HAP-1 (cell line): ENCODE measurements around the gene TAF8.

Source experiments
- DNase-seq, 2 experiments: peaks; one replicate each; pipeline ENCODE4 v3.0.0-alpha.2; 2016 to 2020; ENCODE audit warnings: low spot score in 2 of 2
- H3K27me3 ChIP-seq: fragments of 250-450 bp; sonication (Bioruptor Pico); 2 replicates; pipeline ENCODE4 v1.5.1; 2020; ENCODE audit warnings: low read depth, mild to moderate bottlenecking, moderate library complexity
- H3K36me3 ChIP-seq: fragments of 250-450 bp; sonication (Bioruptor Pico); replicated peaks from 2 replicates; pipeline ENCODE4 v1.5.1; 2020; ENCODE audit warnings: mild to moderate bottlenecking
- H3K4me1 ChIP-seq: fragments of 250-450 bp; sonication (Bioruptor Pico); 2 replicates; pipeline ENCODE4 v1.5.1; 2020; ENCODE audit warnings: mild to moderate bottlenecking
- H3K4me3 ChIP-seq: fragments of 250-450 bp; sonication (Bioruptor Pico); 2 replicates; pipeline ENCODE4 v1.5.1; 2020; ENCODE audit warnings: mild to moderate bottlenecking, moderate library complexity
- H3K9me3 ChIP-seq: fragments of 250-450 bp; sonication (Bioruptor Pico); 2 replicates; pipeline ENCODE4 v1.5.1; 2020; ENCODE audit warnings: mild to moderate bottlenecking, moderate library complexity
- in situ Hi-C: fragments of 300-500 bp; cut with MboI; formaldehyde crosslinking; loops from 3 replicates; pipeline ENCODE4 v1.14.3; 2020; ENCODE audit warnings: low sequenced_read_pairs, inconsistent platforms, mixed read lengths

The TAF8 gene

DNA sequence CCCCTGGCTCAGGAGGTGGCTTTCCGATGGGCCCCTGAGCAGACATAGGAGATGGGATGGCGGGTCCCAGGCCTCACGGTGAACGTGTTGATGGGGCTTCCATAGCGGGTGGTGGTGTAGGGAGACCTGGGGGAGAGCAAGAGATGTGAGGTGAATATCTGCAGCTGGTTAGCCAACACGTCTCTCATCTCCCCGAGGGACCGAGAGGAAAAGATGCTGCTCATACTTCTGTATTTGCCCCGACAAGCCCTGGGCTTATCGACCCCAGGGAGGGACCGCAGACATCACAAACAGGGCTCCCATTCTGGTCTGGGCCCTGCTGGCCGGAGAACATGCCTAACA lies 53.4 kb downstream of the TAF8 start:
- Histone ChIP-seq H3K4me1 (peaks cover 10% of the 10 kb centered on the region), H3K36me3 (no peaks in the 10 kb centered on the region; the same call in 1 of the 2 replicates), H3K4me3 (peak overlapping the region; percentile 35), H3K27me3 (no peaks in the 10 kb centered on the region), H3K9me3 (no peaks in the 10 kb centered on the region)
- in situ Hi-C loops = no loop called here
- DNase-seq = no peak

DNA sequence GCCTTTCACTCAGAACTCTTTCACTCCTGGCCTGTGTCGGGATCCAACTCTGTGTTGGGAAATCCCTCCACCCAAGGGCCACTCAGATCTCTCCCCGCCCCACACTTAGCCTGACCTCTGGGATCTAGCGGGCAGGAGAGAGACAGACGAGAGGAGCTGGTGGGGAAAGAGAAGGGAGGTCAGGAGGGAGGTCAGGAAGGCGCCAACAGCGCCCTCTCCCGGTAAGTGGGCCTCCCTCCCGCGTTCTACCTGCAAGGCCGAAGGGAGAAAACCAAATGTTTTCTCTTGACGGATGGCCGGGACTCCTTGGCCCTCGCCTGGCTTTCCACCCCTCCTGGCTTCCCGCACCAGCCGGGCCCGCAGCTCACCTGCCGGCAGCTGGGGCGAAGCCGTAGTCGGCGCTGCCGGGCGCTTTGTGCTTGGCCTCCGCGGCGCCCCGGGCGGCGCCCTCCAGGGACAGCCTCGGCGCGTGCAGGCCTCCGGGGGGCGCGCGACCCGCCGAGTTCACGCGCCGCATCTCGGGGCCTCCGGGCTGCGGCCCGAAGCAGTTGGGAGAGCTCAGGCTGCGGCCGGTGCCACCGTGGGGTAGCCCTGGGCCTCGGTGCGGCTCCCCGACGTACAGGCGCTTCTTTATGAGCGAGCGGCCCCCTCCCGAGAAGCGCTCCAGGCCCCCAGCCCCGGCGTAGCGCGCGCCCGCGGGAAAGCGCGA lies 53.9 kb downstream of the TAF8 start:
- Histone ChIP-seq H3K36me3 (no peaks in the 10 kb centered on the region; the same call in 1 of the 2 replicates), H3K9me3 (no peaks in the 10 kb centered on the region), H3K4me3 (peak overlapping the region; percentile 35), H3K27me3 (no peaks in the 10 kb centered on the region), H3K4me1 (peaks cover 10% of the 10 kb centered on the region)
- peak; percentile 83 to 90 for DNase-seq
- in situ Hi-C loops = no loop called here

DNA sequence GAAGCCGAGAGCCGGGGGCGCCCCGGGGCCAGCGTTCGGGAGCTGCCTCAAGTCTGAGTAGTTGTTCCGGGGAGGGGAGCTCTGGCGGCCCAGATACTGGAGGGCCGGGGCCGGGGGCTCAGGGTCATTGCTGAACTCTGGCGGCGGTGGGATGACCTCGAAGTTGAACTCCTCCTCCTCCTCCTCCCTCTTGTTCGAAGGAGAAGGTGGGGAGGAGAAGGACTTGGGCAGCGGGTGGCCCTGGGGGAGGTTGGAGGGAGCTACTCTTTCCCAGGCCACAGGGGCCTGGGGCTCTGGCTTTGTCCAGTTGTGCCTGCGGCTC lies 54.4 kb downstream of the TAF8 start:
- peaks cover 10% of the 10 kb centered on the region for H3K4me1 ChIP-seq
- H3K27me3 ChIP-seq = no peaks in the 10 kb centered on the region
- H3K9me3 ChIP-seq = no peaks in the 10 kb centered on the region
- in situ Hi-C loops = no loop called here
- no peaks in the 10 kb centered on the region; the same call in 1 of the 2 replicates for H3K36me3 ChIP-seq
- H3K4me3 ChIP-seq = peak overlapping the region; percentile 35
- no peak for DNase-seq

DNA sequence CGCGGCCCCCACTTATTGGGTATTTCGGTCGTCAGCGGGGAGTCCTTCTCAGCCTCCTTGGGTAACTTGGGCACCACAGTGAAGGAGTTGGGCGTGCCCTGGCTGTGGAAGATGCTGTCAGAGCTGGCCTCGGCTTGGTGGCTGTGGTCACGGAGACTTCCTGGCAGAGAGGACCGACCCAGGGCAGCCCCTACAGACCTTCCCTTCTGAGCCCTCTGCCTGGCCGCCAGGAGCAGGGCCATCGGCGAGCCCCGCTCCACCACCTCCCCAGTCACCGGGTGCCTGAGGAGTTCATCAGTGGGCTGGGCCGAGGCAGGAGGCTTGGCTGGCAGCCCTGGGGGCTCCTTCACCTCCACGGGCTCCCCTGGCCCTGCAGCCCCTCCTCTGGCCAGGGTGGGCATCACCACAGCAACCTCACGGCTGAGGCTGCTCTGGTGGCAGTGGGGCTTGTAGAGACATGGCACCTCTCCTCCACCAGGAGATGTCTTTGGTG lies 54.9 kb downstream of the TAF8 start:
- Histone ChIP-seq H3K4me3 (no peak overlapping the region; the same call in 1 of the 2 replicates), H3K4me1 (peaks cover 10% of the 10 kb centered on the region), H3K27me3 (no peaks in the 10 kb centered on the region), H3K36me3 (no peaks in the 10 kb centered on the region; the same call in 1 of the 2 replicates), H3K9me3 (no peaks in the 10 kb centered on the region)
- in situ Hi-C loops = no loop called here
- DNase-seq = no peak

DNA sequence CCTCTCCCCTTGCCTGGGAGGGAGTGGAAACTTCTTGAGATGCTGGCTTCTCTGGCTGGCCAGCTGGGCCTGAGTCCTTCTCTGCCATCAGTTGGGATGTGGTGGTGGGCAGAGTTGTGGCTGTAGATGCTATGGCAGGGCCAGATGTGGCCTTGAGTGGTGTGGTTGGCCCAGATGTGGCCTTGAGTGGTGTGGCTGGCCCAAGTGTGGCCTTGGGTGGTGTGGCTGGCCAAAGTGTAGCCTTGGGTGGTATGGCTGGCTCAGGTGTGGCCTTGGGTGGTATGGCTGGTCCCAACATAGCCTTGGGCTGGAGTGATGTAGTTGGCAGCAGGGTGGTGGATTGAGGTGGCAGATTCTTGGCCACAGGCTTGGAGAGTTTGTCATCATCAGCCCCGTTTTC lies 55.4 kb downstream of the TAF8 start:
- no peaks in the 10 kb centered on the region; the same call in 1 of the 2 replicates for H3K36me3 ChIP-seq
- in situ Hi-C loops = no loop called here
- H3K27me3 ChIP-seq = no peaks in the 10 kb centered on the region
- no peak overlapping the region for H3K4me3 ChIP-seq
- H3K4me1 ChIP-seq = peaks cover 10% of the 10 kb centered on the region
- H3K9me3 ChIP-seq = no peaks in the 10 kb centered on the region
- DNase-seq = no peak

DNA sequence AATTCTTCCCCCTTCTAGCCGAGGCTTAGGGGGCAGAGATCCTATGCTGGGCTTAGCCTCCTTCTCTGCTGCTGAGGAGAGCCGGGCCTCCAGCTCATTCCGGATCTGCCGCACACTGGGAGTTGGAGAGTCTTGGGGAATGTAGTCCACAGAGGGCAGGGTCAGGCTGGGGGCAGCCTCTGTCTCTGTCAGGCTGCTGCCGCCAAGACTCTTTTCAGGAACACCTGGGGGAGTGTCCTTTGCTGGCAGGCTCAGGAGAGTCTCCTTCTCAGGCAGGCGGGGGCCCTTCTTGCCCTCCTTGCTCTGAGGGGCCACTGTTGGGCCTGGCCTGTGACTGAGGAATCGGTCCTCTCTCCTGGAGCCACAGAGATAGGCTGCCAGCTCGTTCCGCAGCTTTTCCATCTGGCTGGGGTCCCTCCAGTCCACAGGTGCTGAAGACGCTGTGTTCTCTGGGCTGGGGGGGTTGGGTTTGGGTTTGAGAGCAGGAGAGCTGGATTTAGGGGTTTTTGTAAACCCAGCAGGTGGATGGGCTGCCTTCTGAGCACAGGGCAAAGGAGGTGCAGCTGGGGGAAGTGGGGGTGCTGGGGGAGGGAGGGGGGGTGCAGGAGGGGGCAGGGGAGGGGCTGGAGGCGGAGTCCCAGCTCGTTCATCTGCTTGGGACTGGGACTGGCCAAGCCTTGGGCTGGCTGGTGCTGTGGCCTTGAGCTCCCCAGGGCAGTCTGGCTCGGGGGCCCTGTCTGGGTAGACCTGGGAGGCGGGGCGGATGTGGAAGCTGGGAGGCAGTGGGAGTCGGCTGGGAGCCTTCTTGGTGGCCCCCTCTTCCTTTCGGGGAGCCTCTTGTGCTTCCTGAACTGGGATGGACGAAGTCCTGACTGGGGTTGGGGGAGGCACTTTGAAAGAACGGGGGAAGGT lies 56.0 kb downstream of the TAF8 start:
- H3K4me3 ChIP-seq = no peak overlapping the region
- DNase-seq = no peak
- no peaks in the 10 kb centered on the region; the same call in 1 of the 2 replicates for H3K36me3 ChIP-seq
- no peaks in the 10 kb centered on the region for H3K9me3 ChIP-seq
- in situ Hi-C loops = no loop called here
- no peaks in the 10 kb centered on the region for H3K27me3 ChIP-seq
- H3K4me1 ChIP-seq = peaks cover 10% of the 10 kb centered on the region

DNA sequence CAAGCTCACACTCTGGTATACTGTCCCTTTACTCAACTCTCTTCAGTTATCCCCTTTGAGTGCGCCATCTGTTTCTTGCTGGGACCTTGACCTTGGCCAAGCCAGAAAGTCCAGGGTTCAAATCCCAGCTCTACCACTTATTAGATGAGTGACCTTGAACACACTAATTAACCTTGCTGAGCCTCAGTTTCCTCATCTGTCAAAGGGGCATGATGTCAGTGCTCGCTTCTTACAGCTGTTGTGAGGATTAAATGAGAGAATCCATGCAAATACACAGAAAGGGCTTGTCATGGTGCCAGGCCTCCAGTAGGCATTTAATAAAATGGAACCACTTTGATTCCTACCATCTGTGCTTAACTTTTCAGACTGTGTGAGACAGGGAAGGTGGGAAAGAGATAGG lies 57.7 kb downstream of the TAF8 start:
- DNase-seq = no peak
- Histone ChIP-seq H3K27me3 (no peaks in the 10 kb centered on the region), H3K36me3 (no peaks in the 10 kb centered on the region; the same call in 1 of the 2 replicates), H3K4me3 (no peak overlapping the region), H3K4me1 (peaks cover 10% of the 10 kb centered on the region), H3K9me3 (no peaks in the 10 kb centered on the region)
- in situ Hi-C loops = no loop called here

DNA sequence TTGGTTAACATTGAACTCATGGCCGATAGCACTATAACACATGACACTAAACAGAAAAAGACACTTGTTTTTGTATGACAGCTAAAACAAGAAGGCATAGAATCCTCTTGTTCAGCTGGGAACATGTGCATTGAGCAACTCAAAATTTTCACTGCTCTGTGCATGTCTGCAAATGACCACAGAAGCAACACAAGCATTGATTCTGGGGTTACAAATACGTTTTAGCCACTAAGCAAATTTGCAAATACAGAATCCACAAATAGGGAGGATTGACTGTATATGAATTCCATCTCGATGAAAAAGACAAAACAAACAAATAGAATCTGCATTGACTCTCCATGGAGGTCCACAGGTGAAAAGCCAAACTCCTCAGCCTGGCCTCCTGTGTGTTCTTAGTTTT lies 60.4 kb downstream of the TAF8 start:
- no peak for DNase-seq
- Histone ChIP-seq H3K4me3 (no peak overlapping the region), H3K9me3 (no peaks in the 10 kb centered on the region), H3K27me3 (no peaks in the 10 kb centered on the region), H3K4me1 (no peaks in the 10 kb centered on the region), H3K36me3 (no peaks in the 10 kb centered on the region)
- in situ Hi-C loops = no loop called here

DNA sequence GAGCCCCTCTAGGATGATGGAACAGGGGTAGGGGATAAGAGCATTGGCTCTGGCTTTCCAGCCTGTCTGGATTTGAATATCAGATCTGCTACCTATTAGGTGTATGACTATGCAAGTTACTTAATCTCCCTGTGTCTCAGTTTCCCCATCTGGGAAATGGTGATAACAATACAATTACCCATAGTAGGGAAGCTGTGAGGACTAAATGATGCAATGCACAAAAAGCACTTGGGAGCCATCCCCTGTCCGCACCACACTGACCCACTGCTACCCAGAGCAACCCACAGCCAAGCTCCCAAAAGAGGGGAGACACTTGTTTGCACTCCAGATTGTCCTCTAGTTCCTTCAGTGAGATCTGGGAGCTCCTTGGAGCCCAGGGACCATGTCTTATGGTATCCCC lies 62.0 kb downstream of the TAF8 start:
- in situ Hi-C loops = no loop called here
- Histone ChIP-seq H3K9me3 (no peaks in the 10 kb centered on the region), H3K36me3 (no peaks in the 10 kb centered on the region), H3K4me1 (no peaks in the 10 kb centered on the region), H3K4me3 (no peak overlapping the region), H3K27me3 (no peaks in the 10 kb centered on the region)
- DNase-seq = no peak

DNA sequence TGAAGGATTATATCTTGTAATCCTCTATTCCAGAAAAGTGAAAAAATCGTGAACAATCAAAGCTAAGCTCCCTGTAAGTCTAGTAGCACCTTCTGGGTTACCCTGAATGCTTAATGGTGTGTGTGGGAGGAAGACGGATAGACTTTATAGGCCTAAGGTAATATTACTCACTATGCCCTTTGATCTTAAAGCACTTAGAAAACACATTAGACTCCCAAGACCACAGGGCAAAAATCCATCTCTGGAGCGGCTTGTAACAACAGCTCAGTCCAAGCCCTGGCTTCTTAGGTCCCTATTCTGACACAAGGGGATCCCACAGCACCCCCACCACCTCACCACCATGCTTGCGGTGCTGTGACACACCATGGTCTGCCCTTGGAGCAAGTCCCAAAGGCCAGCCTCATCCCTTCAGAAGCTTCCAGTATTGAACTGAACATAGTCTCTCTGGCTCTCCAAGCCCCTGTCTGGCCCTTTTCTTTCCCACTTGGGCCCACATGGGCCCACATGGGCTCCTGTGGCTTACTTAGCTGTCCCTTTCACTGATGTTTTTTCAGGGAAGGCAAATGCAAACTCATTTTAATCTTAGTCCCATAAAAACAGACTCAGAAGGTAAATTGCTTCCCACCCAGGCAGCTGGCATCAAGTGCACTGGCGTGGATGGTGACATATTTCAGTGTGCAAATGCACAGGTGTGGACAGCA lies 63.8 kb downstream of the TAF8 start:
- Histone ChIP-seq H3K4me3 (no peak overlapping the region), H3K4me1 (no peaks in the 10 kb centered on the region), H3K27me3 (no peaks in the 10 kb centered on the region), H3K36me3 (no peaks in the 10 kb centered on the region), H3K9me3 (no peaks in the 10 kb centered on the region)
- DNase-seq = no peak
- in situ Hi-C loops = no loop called here

DNA sequence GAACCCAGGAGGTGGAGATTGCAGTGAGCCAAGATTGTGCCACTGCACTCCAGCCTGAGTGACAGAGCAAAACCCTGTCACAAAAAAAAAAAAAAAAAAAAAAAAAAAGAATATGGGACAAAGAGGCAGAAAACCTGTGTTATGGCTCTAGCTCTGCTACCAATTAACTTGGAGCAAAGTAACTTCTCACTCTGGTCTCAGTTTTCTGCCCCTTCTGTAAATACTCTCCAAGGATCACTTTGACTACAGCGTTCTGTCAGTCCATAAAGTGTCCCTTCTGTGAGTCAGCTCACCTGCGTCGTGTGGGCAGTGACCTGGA lies 67.5 kb downstream of the TAF8 start:
- DNase-seq = no peak
- Histone ChIP-seq H3K4me1 (no peaks in the 10 kb centered on the region), H3K27me3 (no peaks in the 10 kb centered on the region), H3K9me3 (no peaks in the 10 kb centered on the region), H3K4me3 (no peak overlapping the region), H3K36me3 (no peaks in the 10 kb centered on the region)
- in situ Hi-C loops = no loop called here

DNA sequence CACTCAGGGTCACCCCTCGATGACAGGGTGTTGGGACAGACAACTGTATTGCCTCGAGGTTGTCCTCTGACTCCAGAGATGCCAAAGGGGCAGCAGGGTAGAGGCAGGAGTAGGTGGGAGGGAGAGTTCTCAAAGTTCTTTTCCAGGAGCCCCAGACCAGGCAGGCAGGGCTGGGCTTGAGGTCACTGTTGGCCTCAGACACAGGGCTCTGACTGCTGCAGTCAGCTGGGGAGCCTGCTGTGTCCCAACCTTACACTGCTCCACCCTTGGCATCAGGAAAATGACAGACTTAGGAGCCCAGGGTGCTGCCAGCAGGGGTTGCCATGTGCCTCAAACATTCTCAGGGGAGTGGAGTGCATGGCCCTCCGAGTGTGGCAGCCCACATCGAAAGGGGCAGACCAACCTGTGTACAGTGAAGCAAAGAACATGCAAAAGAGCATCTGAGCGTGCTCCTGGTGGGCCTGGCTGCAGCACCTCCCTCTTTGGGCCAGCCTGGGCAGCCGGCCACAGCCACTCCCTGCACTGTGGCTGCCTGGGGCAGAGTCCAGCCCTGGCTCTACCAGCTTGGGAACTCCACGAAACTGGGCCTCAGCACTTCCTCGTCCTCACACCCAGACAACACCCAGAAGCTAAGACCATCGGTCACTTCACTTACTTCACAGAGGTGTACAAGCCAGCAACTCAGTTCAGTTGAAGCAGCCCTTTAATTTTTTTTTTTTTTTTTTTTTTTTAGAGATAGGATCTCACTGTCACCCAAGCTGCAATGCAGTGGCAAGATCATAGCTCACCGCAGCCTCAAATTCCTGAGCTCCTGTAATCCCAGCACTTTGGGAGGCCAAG lies 68.1 kb downstream of the TAF8 start:
- no peaks in the 10 kb centered on the region for H3K9me3 ChIP-seq
- no peak for DNase-seq
- H3K4me1 ChIP-seq = no peaks in the 10 kb centered on the region
- in situ Hi-C loops = no loop called here
- no peaks in the 10 kb centered on the region for H3K27me3 ChIP-seq
- H3K36me3 ChIP-seq = no peaks in the 10 kb centered on the region
- H3K4me3 ChIP-seq = no peak overlapping the region
